Fibroblast of skin of scalp (primary cell): ENCODE measurements around the gene C5AR2. TPM values are rescaled to one million over a fixed set of nuclear protein-coding genes. Genes with fewer than 3 reads are reported as not detected.
"Not testable (repeated sequence)": the region's sequence is repeated elsewhere in the genome, so short reads cannot be mapped to it uniquely, and the experiment has no call there.

ENCODE experiments used
- DNase-seq: peaks from one replicate; pipeline ENCODE4 v3.0.0-alpha.2; 2013
- polyA plus RNA-seq, 2 experiments: library from polyadenylated mRNA; unstranded; fragments of 120-200 nt; gene quantifications; one replicate each; pipeline ENCODE4 v1.2.1, GENCODE V29; 2013; ENCODE audit not compliant: insufficient read length in 2 of 2

Gene C5AR2
- 0.07 TPM for polyA plus RNA-seq (2013, experiment 1 of 2; ENCODE audit: insufficient read length)
- 0.05 TPM for polyA plus RNA-seq (2013, experiment 2 of 2; ENCODE audit: insufficient read length)

GRCh38 chr19:47331931-47332547 is at the start of gene C5AR2:
Gene C5AR2 (plus strand): TSS chr19:47332175. CDS start chr19:47340800, 8,625 bp downstream.
- DNase-seq = peak; percentile 20

GRCh38 chr19:47283405-47284059 is 48.4 kb upstream of the C5AR2 start:
- DNase-seq = no peak

- peak; percentile 70 for DNase-seq
Observed at GRCh38 chr19:47284324-47284899, 47.6 kb upstream of the C5AR2 start.

GRCh38 chr19:47296036-47296435 is 35.9 kb upstream of the C5AR2 start:
- DNase-seq = peak; percentile 79

GRCh38 chr19:47300867-47301266 is 31.1 kb upstream of the C5AR2 start:
- DNase-seq = not testable (repeated sequence)

GRCh38 chr19:47302249-47302648 is 29.7 kb upstream of the C5AR2 start:
- DNase-seq = no peak

- DNase-seq = no peak
Observed at GRCh38 chr19:47303966-47304365, 28.0 kb upstream of the C5AR2 start.

- peak; percentile 83 for DNase-seq
Observed at GRCh38 chr19:47305309-47305751, 26.6 kb upstream of the C5AR2 start.

- DNase-seq = no peak
Observed at GRCh38 chr19:47306303-47306702, 25.7 kb upstream of the C5AR2 start.

- DNase-seq = peak; percentile 60
Observed at GRCh38 chr19:47309038-47309437, 22.9 kb upstream of the C5AR2 start.

- DNase-seq = no peak
Observed at GRCh38 chr19:47309608-47310007, 22.4 kb upstream of the C5AR2 start, which contains the start of gene C5AR1. Gene C5AR1 (plus strand): TSS chr19:47309861. CDS start chr19:47309896, 35 bp downstream.

- DNase-seq = no peak
Observed at GRCh38 chr19:47310323-47310722, 21.7 kb upstream of the C5AR2 start.

- peak; percentile 20 for DNase-seq
Observed at GRCh38 chr19:47310819-47311218, 21.2 kb upstream of the C5AR2 start.

GRCh38 chr19:47312366-47313006 is 19.5 kb upstream of the C5AR2 start:
- no peak for DNase-seq

- DNase-seq = no peak
Observed at GRCh38 chr19:47313754-47314295, 18.1 kb upstream of the C5AR2 start.

GRCh38 chr19:47315125-47315821 is 16.7 kb upstream of the C5AR2 start:
- peak; percentile 78 for DNase-seq

- no peak for DNase-seq
Observed at GRCh38 chr19:47316513-47316912, 15.5 kb upstream of the C5AR2 start.

- no peak for DNase-seq
Observed at GRCh38 chr19:47319923-47320871, 11.8 kb upstream of the C5AR2 start.

GRCh38 chr19:47321630-47322029 is 10.3 kb upstream of the C5AR2 start:
- no peak for DNase-seq

- no peak for DNase-seq
Observed at GRCh38 chr19:47322058-47322457, 9.9 kb upstream of the C5AR2 start.

- no peak for DNase-seq
Observed at GRCh38 chr19:47323409-47323808, 8.6 kb upstream of the C5AR2 start.
